GM23338 (cell line): ENCODE measurements around the gene FAM227B. TPM values are rescaled to one million over a fixed set of nuclear protein-coding genes. Genes with fewer than 3 reads are reported as not detected.

ENCODE experiments used
- ATAC-seq: fragments of 200-7000 bp; cut with Tn5 transposase; 3 replicates; pipeline ENCODE4 v1.9.1; 2020
- DNase-seq: peaks from one replicate; pipeline ENCODE4 v3.0.0-alpha.2; 2015; ENCODE audit warnings: low spot score
- H2AFZ ChIP-seq: fragments of 200-600 bp; sonication (generic); 2 replicates; pipeline ENCODE4 v1.8.0; 2016; ENCODE audit warnings: antibody characterized with exemption, mild to moderate bottlenecking, moderate library complexity
- H3F3A ChIP-seq: fragments of 200-600 bp; sonication (generic); replicated peaks from 2 replicates; pipeline ENCODE4 v1.8.0; 2017; ENCODE audit warnings: antibody characterized with exemption, mixed run types, low read depth
- H3K27ac ChIP-seq: fragments of 200-600 bp; sonication (generic); 2 replicates; pipeline ENCODE4 v1.6.1; 2016; ENCODE audit warnings: low read depth
- H3K27me3 ChIP-seq: fragments of 200-600 bp; sonication (generic); 2 replicates; pipeline ENCODE4 v1.8.0; 2016; ENCODE audit warnings: mild to moderate bottlenecking, mixed run types, moderate library complexity; ENCODE audit not compliant: insufficient read depth
- H3K36me3 ChIP-seq: fragments of 200-600 bp; sonication (generic); 2 replicates; pipeline ENCODE4 v1.8.0; 2016; ENCODE audit warnings: mild to moderate bottlenecking; ENCODE audit not compliant: insufficient read depth
- H3K4me1 ChIP-seq: fragments of 200-600 bp; sonication (generic); 2 replicates; pipeline ENCODE4 v1.8.0; 2016; ENCODE audit warnings: mild to moderate bottlenecking, moderate library complexity; ENCODE audit not compliant: insufficient read depth
- H3K4me2 ChIP-seq: fragments of 200-600 bp; sonication (generic); 2 replicates; pipeline ENCODE4 v1.7.1; 2017; ENCODE audit warnings: mixed run types
- H3K4me3 ChIP-seq: fragments of 200-600 bp; sonication (generic); 2 replicates; pipeline ENCODE4 v1.6.1; 2016; ENCODE audit warnings: mixed run types
- H3K79me2 ChIP-seq: fragments of 200-600 bp; sonication (generic); replicated peaks from 2 replicates; pipeline ENCODE4 v1.8.0; 2017; ENCODE audit warnings: mild to moderate bottlenecking; ENCODE audit not compliant: insufficient read depth
- H3K9me2 ChIP-seq: fragments of 200-600 bp; sonication (generic); 2 replicates; pipeline ENCODE4 v1.8.0; 2017; ENCODE audit not compliant: insufficient read depth
- H4K20me1 ChIP-seq: fragments of 200-600 bp; sonication (generic); replicated peaks from 2 replicates; pipeline ENCODE4 v1.8.0; 2017; ENCODE audit warnings: mild to moderate bottlenecking; ENCODE audit not compliant: insufficient read depth
- H3K27ac Mint-ChIP-seq: 2 replicates; pipeline ENCODE4 v1.8.0; 2020; ENCODE audit warnings: inconsistent platforms, mild to moderate bottlenecking, moderate library complexity, mixed read lengths
- H3K27me3 Mint-ChIP-seq: 3 replicates; pipeline ENCODE4 v1.8.0; 2022; ENCODE audit warnings: low read depth, mild to moderate bottlenecking, moderate library complexity, mixed read lengths, inconsistent platforms; ENCODE audit not compliant: insufficient read depth, poor library complexity
- H3K36me3 Mint-ChIP-seq: 3 replicates; pipeline ENCODE4 v1.8.0; 2021; ENCODE audit warnings: low read depth, mild to moderate bottlenecking, inconsistent platforms, moderate library complexity, mixed read lengths
- H3K4me1 Mint-ChIP-seq: 3 replicates; pipeline ENCODE4 v1.8.0; 2020; ENCODE audit warnings: mild to moderate bottlenecking, inconsistent platforms, mixed read lengths
- H3K4me3 Mint-ChIP-seq: 3 replicates; pipeline ENCODE4 v1.8.0; 2021; ENCODE audit warnings: moderate library complexity, mild to moderate bottlenecking, inconsistent platforms, mixed read lengths
- H3K9me3 Mint-ChIP-seq: 3 replicates; pipeline ENCODE4 v1.8.0; 2020; ENCODE audit warnings: moderate library complexity, mild to moderate bottlenecking, inconsistent platforms, mixed read lengths
- EZH2 ChIP-seq: fragments of 200-600 bp; sonication (generic); IDR thresholded peaks from one replicate; pipeline ENCODE4 v1.8.0; 2017; ENCODE audit warnings: antibody characterized with exemption, mild to moderate bottlenecking, low read depth; ENCODE audit not compliant: unreplicated experiment
- JUNB ChIP-seq: IDR thresholded peaks from one replicate; pipeline ENCODE4 v1.6.1; 2016; ENCODE audit warnings: antibody characterized with exemption; ENCODE audit not compliant: unreplicated experiment
- NANOG ChIP-seq: IDR thresholded peaks from 2 replicates; pipeline ENCODE4 v1.6.1; 2016; ENCODE audit warnings: antibody characterized with exemption, borderline replicate concordance
- STAT1 ChIP-seq: IDR thresholded peaks from one replicate; pipeline ENCODE4 v1.6.1; 2016; ENCODE audit warnings: antibody characterized with exemption; ENCODE audit not compliant: unreplicated experiment
- ZNF114 ChIP-seq: fragments of 250-450 bp; sonication (Bioruptor Pico); IDR thresholded peaks from 2 replicates; pipeline ENCODE4 v1.5.0; 2020; ENCODE audit warnings: mild to moderate bottlenecking, moderate library complexity
- polyA plus RNA-seq: library from polyadenylated mRNA; unstranded; fragments of >200 nt; fragmentation: Nextera tagmentation; extraction: Ambion mirVana; gene quantifications from 2 replicates; pipeline ENCODE4 v1.2.1, GENCODE V29; 2016
- total RNA-seq: library from RNA; depleted of rRNA; stranded (reverse); fragments of >200 nt; shearing (Covaris generic); gene quantifications from 2 replicates; pipeline ENCODE4 v1.2.3, GENCODE V29; 2014
- TF ChIP-seq, protein P1 (sequence below): fragments of 250-450 bp; sonication (Bioruptor Pico); IDR thresholded peaks from 2 replicates; pipeline ENCODE4 v1.5.0; 2020; ENCODE audit warnings: mild to moderate bottlenecking, moderate library complexity
- TF ChIP-seq, protein P2 (sequence below): IDR thresholded peaks from 2 replicates; pipeline ENCODE4 v1.6.1; 2016; ENCODE audit warnings: antibody characterized with exemption
- TF ChIP-seq, protein P3 (sequence below), 2 experiments: fragments of 200-600 bp in 1 of 2; sonication (generic) in 1 of 2; conservative IDR thresholded peaks; 2 replicates each; pipeline versions ENCODE4 v1.5.1 to v1.6.1; 2016 to 2017; ENCODE audit warnings: antibody characterized with exemption in 2 of 2, low read depth in 2 of 2, mild to moderate bottlenecking in 2 of 2, moderate library complexity in 1 of 2

The FAM227B gene
- total and polyA plus RNA-seq, 2 experiments from 2014 or later: 2.6 to 10.2 TPM

DNA sequence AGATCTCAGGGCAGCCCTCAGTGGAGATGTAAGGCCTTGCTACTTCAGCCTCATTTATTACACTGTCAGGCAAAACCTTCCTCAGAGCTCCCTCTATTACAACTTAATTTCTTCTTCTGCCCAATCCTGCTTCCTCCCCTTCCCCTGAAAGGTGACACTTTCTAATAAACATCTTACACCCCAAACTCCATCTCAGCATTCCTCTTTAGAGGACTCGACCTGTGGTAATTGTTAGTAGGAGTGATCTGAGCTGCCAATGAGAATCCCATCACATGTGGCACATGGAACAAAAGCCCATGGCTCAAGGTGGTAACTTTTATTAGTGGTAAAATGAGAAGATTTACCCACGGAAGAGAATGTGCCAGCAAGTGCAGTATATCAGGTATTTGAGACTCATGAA, 30.1 kb upstream of the FAM227B start (continued):
- TF ChIP-seq, protein P1, sequence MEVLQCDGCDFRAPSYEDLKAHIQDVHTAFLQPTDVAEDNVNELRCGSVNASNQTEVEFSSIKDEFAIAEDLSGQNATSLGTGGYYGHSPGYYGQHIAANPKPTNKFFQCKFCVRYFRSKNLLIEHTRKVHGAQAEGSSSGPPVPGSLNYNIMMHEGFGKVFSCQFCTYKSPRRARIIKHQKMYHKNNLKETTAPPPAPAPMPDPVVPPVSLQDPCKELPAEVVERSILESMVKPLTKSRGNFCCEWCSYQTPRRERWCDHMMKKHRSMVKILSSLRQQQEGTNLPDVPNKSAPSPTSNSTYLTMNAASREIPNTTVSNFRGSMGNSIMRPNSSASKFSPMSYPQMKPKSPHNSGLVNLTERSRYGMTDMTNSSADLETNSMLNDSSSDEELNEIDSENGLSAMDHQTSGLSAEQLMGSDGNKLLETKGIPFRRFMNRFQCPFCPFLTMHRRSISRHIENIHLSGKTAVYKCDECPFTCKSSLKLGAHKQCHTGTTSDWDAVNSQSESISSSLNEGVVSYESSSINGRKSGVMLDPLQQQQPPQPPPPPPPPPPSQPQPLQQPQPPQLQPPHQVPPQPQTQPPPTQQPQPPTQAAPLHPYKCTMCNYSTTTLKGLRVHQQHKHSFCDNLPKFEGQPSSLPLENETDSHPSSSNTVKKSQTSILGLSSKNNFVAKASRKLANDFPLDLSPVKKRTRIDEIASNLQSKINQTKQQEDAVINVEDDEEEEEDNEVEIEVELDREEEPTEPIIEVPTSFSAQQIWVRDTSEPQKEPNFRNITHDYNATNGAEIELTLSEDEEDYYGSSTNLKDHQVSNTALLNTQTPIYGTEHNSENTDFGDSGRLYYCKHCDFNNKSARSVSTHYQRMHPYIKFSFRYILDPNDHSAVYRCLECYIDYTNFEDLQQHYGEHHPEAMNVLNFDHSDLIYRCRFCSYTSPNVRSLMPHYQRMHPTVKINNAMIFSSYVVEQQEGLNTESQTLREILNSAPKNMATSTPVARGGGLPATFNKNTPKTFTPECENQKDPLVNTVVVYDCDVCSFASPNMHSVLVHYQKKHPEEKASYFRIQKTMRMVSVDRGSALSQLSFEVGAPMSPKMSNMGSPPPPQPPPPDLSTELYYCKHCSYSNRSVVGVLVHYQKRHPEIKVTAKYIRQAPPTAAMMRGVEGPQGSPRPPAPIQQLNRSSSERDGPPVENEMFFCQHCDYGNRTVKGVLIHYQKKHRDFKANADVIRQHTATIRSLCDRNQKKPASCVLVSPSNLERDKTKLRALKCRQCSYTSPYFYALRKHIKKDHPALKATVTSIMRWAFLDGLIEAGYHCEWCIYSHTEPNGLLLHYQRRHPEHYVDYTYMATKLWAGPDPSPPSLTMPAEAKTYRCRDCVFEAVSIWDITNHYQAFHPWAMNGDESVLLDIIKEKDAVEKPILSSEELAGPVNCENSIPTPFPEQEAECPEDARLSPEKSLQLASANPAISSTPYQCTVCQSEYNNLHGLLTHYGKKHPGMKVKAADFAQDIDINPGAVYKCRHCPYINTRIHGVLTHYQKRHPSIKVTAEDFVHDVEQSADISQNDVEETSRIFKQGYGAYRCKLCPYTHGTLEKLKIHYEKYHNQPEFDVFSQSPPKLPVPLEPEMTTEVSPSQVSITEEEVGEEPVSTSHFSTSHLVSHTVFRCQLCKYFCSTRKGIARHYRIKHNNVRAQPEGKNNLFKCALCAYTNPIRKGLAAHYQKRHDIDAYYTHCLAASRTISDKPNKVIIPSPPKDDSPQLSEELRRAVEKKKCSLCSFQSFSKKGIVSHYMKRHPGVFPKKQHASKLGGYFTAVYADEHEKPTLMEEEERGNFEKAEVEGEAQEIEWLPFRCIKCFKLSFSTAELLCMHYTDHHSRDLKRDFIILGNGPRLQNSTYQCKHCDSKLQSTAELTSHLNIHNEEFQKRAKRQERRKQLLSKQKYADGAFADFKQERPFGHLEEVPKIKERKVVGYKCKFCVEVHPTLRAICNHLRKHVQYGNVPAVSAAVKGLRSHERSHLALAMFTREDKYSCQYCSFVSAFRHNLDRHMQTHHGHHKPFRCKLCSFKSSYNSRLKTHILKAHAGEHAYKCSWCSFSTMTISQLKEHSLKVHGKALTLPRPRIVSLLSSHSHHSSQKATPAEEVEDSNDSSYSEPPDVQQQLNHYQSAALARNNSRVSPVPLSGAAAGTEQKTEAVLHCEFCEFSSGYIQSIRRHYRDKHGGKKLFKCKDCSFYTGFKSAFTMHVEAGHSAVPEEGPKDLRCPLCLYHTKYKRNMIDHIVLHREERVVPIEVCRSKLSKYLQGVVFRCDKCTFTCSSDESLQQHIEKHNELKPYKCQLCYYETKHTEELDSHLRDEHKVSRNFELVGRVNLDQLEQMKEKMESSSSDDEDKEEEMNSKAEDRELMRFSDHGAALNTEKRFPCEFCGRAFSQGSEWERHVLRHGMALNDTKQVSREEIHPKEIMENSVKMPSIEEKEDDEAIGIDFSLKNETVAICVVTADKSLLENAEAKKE (CRISPR knock-in tag): no peak
- TF ChIP-seq, protein P2, sequence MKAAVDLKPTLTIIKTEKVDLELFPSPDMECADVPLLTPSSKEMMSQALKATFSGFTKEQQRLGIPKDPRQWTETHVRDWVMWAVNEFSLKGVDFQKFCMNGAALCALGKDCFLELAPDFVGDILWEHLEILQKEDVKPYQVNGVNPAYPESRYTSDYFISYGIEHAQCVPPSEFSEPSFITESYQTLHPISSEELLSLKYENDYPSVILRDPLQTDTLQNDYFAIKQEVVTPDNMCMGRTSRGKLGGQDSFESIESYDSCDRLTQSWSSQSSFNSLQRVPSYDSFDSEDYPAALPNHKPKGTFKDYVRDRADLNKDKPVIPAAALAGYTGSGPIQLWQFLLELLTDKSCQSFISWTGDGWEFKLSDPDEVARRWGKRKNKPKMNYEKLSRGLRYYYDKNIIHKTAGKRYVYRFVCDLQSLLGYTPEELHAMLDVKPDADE: no peak
- TF ChIP-seq JUNB (no peak), EZH2 (no peak), NANOG (no peak)
- TF ChIP-seq, protein P3, sequence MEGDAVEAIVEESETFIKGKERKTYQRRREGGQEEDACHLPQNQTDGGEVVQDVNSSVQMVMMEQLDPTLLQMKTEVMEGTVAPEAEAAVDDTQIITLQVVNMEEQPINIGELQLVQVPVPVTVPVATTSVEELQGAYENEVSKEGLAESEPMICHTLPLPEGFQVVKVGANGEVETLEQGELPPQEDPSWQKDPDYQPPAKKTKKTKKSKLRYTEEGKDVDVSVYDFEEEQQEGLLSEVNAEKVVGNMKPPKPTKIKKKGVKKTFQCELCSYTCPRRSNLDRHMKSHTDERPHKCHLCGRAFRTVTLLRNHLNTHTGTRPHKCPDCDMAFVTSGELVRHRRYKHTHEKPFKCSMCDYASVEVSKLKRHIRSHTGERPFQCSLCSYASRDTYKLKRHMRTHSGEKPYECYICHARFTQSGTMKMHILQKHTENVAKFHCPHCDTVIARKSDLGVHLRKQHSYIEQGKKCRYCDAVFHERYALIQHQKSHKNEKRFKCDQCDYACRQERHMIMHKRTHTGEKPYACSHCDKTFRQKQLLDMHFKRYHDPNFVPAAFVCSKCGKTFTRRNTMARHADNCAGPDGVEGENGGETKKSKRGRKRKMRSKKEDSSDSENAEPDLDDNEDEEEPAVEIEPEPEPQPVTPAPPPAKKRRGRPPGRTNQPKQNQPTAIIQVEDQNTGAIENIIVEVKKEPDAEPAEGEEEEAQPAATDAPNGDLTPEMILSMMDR (conservative IDR thresholded peaks at IDR 0.05; ENCODE audit: low read depth in 2 of 2): no peak

DNA sequence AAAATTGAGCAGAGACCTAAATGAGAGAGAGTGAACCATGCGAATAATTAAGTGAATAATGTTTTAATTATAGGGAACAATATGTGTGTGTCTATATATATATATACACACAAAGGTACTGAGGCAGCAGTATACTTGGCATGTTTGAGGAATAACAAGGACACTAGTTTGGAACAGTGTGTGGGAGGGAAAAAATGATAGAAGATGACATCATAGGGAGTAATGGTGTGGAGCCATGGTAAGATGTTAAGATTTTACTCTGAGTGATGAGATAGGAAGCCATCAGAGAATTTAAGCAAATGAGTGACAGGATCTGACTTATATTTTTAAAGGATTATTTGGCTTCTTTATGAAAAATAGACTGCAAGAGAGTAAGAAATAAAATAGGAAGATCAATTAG, 29.4 kb upstream of the FAM227B start:
- Histone ChIP-seq H3K27ac (no peak overlapping the region), H3K79me2 (no peaks in the 10 kb centered on the region), H3K36me3 (no peaks in the 10 kb centered on the region; the same call in 1 of the 2 replicates), H3K9me2 (peaks cover 4% of the 10 kb centered on the region; the same call in 1 of the 2 replicates), H3K4me3 (no peak overlapping the region), H4K20me1 (no peaks in the 10 kb centered on the region), H3F3A (no peaks in the 10 kb centered on the region), H3K4me1 (no peaks in the 10 kb centered on the region), H3K4me2 (no peak overlapping the region), H3K27me3 (no peaks in the 10 kb centered on the region), H2AFZ (no peak overlapping the region)
- no peak overlapping the region for H3K4me3 Mint-ChIP-seq
- no peaks in the 10 kb centered on the region for H3K4me1 Mint-ChIP-seq
- ATAC-seq: no peak
- H3K36me3 Mint-ChIP-seq: peaks cover 16% of the 10 kb centered on the region; the same call in 2 of the 3 replicates
- no peaks in the 10 kb centered on the region for H3K27me3 Mint-ChIP-seq
- H3K27ac Mint-ChIP-seq: no peak overlapping the region
- no peak for DNase-seq
- peaks cover 32% of the 10 kb centered on the region for H3K9me3 Mint-ChIP-seq
- no peak for TF ChIP-seq STAT1
- TF ChIP-seq ZNF114 (CRISPR knock-in tag): no peak
